ENCODE measurements around the gene LAMC3.

LAMC3 gene

DNA sequence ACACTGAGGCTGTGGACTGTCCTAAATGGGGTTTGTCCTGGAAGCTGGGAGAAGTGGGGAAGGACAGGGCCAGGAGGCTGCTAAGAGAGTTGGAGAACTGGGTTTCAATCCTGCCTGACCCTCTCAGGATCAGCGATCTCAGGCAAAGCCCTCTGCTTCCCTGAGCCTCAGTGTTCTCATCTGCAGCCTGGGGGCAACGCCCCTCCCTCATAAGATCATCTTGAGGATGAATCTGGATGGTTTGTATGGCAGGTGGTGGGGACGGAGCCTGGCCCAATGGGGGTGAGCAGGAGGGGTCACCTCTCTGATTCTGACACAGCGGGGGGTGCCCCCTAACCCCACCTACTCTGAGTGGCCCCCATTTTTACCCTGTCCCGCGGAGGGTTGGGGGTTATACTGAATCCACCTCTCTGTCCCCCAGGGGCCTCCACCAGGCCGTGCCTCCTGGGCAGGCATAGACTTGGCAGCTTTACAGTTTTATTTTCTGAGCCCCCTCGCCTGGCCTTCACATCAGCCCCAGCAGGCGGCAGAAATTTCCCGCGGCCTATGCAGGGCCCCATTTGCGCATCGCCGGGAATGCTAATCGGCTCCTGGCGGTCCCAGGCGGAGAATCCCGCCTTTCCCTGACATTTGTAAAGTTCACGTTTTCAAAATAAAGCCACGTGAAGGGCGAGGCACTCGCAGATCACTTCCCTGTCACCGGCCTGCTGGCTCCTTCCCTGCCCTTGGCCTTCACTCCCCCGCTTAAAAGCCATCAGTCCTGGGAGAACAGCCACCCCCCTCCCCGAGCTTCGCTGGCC lies 17.8 kb upstream of the LAMC3 start:
- TF ChIP-seq, protein P1, sequence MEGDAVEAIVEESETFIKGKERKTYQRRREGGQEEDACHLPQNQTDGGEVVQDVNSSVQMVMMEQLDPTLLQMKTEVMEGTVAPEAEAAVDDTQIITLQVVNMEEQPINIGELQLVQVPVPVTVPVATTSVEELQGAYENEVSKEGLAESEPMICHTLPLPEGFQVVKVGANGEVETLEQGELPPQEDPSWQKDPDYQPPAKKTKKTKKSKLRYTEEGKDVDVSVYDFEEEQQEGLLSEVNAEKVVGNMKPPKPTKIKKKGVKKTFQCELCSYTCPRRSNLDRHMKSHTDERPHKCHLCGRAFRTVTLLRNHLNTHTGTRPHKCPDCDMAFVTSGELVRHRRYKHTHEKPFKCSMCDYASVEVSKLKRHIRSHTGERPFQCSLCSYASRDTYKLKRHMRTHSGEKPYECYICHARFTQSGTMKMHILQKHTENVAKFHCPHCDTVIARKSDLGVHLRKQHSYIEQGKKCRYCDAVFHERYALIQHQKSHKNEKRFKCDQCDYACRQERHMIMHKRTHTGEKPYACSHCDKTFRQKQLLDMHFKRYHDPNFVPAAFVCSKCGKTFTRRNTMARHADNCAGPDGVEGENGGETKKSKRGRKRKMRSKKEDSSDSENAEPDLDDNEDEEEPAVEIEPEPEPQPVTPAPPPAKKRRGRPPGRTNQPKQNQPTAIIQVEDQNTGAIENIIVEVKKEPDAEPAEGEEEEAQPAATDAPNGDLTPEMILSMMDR (IDR thresholded peaks at IDR 0.05; ENCODE audit: low read length, missing control alignments): no peak
- no peak overlapping the region for H3K4me3 ChIP-seq (replicated peaks; ENCODE audit: low read depth, low read length)
- DNase-seq (ENCODE audit: low read depth): no peak

DNA sequence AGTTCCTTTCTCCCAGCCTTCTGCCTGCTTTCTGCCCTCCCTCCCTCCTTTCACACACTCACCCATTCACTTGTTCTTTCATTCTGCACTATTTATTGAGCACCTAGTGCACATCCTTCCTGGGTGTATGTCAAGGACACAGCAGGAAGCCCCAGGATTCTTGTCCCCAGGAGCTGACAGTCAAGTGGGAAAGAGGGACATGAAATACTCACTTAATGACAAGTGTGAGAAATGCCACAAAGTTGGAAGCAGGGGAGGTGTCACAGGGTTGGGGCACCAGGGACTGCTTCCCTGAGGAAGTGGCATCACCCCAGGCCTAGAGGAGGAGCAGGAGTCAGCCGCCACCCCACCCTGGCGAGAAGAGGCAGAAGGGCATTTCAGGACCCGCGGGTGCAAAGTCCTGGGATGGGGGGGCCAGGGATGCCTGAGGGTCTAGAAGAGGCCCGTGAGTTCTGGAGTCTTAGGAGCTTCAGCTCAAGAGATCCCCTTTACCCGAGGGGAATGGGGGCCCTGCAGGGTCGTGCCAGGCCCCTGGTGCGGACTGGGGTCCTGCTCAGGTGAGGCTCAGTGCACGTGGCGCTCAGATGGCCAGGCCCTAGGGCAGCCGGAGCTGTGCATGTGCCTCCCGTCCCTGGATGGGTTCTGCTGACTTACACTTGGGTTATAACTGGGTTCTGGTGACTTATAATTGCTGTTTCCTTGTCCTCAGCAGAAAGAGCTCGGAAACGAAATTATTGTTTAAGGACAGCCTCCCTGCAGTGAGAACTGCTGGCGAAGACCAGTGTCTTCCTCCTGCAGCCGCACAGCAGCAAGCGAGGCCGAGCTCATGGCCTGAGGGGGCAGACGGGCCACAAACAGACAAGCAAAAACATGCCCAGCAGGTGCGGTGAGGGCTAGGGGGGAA lies 16.9 kb upstream of the LAMC3 start:
- TF ChIP-seq, protein P1 (IDR thresholded peaks at IDR 0.05; ENCODE audit: low read length, missing control alignments): no peak
- DNase-seq (ENCODE audit: low read depth): no peak
- H3K4me3 ChIP-seq (replicated peaks; ENCODE audit: low read depth, low read length): no peak overlapping the region

DNA sequence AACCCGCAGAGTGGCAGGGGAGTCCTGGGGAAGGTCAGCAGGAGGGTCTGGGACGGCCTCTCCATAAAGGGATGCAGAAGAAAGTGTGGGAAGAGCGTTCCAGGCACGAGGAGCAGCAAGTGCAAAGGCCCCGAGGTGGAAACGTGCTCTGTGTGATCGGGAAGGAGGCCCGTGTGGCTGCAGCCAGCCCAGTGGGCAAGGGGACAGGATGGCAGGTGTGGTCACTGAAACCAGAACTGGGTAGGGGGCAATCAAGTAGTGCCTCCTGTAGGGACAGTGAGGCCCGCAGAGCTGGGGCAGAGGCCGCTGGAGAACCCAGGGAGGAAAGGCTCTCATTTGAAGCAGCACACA lies 16.3 kb upstream of the LAMC3 start:
- DNase-seq (ENCODE audit: low read depth): no peak

GRCh38 chr9:130993303-130994030 lies 15.5 kb upstream of the LAMC3 start:
- DNase-seq (ENCODE audit: low read depth): no peak
- TF ChIP-seq, protein P1 (IDR thresholded peaks at IDR 0.05; ENCODE audit: low read length, missing control alignments): no peak
- no peak overlapping the region for H3K4me3 ChIP-seq (replicated peaks; ENCODE audit: low read depth, low read length)

More for the DNA sequence above, 16.3 kb upstream of the LAMC3 start:
- H3K4me3 ChIP-seq (replicated peaks; ENCODE audit: low read depth, low read length): no peak overlapping the region
- TF ChIP-seq, protein P1 (IDR thresholded peaks at IDR 0.05; ENCODE audit: low read length, missing control alignments): no peak

DNA sequence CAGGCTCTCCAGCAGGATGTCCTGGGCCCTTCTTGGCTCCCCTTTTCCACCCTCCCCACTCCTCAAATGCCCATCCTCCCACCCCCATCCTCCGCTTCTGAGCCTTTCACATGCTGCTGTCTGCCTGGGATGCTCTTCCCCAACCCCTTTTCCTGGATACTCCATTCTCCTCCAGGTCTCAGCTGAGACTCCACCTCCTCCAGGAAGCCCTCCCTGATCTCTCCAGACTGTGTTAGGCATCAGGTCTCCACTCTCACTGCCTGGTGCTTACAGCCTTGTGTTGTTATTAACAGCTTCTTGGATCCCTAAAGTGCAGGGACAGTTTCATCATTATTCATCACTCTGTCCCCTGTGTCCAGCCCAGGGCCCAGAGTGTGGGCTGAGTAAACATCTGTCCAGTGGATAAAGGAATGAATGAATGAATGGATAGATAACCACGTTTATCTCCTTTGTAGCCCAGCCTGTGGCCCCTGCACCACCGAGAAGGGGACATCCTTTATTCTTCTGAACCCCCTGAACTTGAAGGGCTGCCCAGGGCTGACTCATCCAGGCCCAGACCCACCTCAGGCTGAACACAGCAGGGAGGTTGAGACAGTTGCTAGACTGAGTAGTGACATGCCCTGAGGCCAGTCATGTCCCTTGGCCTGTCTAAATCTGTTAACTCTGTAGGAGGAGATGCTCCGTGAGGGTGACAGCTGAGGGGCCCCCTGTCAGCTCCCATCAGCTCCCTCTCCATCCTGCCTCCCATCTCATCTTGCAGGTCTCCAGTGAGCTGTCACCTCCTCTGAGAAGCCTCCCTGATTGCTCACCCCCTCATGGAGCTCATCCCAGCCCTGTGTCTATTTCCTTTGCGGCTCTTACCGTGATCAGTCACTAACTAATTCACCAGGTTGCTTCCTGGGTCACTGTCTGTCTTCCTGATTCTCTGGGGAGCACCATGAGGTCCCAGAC lies 14.6 kb upstream of the LAMC3 start:
- no peak for DNase-seq (ENCODE audit: low read depth)
- no peak overlapping the region for H3K4me3 ChIP-seq (replicated peaks; ENCODE audit: low read depth, low read length)
- TF ChIP-seq, protein P1 (IDR thresholded peaks at IDR 0.05; ENCODE audit: low read length, missing control alignments): no peak

All from fibroblast of pulmonary artery (primary cell).